Uterus (tissue), 2 donors: ENCODE measurements around the gene NPAS2.

ENCODE experiments used
- CTCF ChIP-seq, 4 experiments: fragments of 200-600 bp in 2 of 4; fragments of 450-650 bp in 2 of 4; sonication (generic) in 2 of 4; IDR thresholded peaks; one replicate each; pipeline ENCODE4 v1.5.1; 2016 to 2019; ENCODE audit warnings: antibody characterized with exemption in 4 of 4, mild to moderate bottlenecking in 2 of 4, moderate library complexity in 1 of 4
- POLR2A ChIP-seq, 2 donors: fragments of 450-650 bp; IDR thresholded peaks; one replicate each; pipeline ENCODE4 v1.6.1; 2016; ENCODE audit warnings: antibody characterized with exemption in 2 of 2, mild to moderate bottlenecking in 1 of 2, moderate library complexity in 1 of 2

- TF ChIP-seq POLR2A (IDR thresholded peaks at IDR 0.05) (no peak), CTCF (IDR thresholded peaks at IDR 0.05) (no peak)
Observed at GRCh38 chr2:101040761-101041160, 220.8 kb downstream of the NPAS2 start.
